ENCODE results near the gene PCDHGA11.
"Not testable (repeated sequence)": the region's sequence is repeated elsewhere in the genome, so short reads cannot be mapped to it uniquely, and the experiment has no call there.

The PCDHGA11 gene

DNA sequence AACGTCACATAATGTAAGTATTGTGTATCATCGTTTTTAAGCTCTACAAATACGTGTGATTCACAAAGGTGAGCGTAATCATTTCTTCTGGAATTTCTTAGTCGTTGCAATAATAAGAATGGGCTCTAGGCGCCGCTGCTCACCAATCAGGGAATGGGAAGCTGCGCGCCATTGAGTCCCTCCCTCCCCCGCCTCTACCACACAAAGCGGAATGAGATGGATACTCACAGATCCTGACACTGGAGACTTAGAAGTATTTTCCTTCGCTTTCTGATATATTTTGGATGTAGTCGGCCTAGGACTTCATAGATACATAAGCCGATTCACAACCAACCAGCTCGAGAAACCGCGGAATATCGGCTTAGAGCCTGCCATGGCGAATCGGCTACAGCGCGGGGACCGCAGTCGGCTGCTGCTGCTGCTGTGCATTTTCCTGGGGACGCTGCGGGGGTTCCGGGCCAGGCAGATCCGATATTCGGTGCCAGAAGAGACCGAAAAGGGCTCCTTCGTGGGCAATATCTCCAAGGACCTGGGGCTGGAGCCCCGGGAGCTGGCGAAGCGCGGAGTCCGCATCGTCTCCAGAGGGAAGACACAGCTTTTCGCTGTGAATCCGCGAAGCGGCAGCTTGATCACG is at the start of gene PCDHGA11:
Gene PCDHGA11 (plus strand): TSS at position 197 of the 634 bp plus-strand sequence. CDS start 177 bp downstream, at position 374.
- DNase-seq (ENCODE audit: low read depth), result no peak

DNA sequence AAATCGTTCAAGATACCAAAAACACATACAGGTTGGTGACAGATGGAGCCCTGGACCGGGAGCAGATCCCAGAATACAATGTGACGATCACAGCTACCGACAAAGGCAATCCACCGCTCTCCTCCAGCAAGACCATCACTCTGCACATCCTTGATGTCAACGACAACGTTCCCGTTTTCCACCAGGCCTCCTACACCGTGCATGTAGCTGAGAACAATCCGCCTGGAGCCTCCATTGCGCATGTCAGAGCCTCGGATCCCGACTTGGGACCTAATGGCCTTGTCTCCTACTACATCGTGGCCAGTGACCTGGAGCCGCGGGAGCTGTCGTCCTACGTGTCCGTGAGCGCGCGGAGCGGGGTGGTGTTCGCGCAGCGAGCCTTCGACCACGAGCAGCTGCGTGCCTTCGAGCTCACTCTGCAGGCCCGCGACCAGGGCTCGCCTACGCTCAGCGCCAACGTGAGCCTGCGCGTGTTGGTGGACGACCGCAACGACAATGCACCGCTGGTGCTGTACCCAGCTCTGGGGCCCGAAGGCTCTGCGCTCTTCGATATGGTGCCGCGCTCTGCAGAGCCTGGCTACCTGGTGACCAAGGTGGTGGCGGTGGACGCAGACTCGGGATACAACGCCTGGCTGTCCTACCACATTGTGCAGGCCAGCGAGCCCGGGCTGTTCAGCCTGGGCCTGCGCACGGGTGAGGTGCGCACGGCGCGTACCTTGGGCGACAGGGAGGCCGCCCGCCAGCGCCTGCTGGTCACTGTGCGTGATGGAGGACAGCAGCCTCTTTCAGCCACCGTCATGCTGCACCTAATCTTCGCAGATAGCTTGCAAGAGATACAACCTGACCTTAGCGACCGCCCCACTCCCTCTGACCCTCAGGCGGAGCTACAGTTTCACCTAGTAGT is 49.0 kb upstream of the PCDHGA11 start:
- DNase-seq (ENCODE audit: low read depth), result no peak

DNA sequence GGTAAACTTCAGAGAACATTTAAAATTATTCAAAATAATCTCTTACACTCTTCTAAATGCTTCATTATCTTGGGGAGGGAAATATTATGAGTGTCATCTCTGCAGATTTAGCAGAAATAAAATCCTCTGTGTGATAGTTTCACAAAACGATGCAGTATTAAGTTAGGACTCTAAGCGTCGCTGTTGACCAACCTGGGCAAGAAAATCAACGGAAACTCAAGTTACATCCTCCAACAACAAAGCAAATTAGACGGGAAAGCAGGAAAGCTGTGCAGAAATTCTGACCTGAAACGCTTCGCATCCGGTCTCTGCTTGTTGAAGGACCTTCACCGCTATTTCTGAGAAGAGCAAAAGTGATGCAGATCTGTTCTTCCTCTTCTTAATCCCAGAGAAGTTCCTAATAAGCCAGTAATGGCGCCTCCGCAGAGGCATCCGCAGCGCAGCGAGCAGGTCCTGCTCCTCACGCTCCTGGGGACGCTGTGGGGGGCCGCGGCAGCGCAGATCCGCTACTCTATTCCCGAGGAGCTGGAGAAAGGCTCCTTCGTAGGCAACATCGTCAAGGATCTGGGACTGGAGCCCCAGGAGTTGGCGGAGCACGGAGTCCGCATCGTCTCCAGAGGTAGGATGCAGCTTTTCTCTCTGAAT is 47.1 kb upstream of the PCDHGA11 start, which contains the start of gene PCDHGA6:
Gene PCDHGA6 (plus strand): TSS at position 219 of the 645 bp plus-strand sequence. CDS start 193 bp downstream, at position 412.
- DNase-seq (ENCODE audit: low read depth), result no peak

DNA sequence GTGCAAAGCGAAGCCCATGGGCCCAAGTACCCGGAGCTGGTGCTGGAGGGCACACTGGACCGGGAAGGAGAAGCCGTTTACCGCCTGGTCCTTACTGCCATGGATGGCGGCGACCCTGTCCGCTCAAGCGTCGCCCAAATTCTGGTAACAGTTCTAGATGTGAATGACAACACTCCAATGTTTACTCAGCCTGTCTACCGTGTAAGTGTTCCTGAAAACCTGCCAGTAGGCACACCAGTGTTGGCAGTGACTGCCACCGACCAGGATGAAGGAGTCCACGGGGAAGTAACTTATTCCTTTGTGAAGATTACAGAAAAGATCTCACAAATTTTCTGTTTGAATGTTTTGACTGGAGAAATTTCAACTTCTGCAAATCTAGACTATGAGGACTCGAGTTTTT is 46.2 kb upstream of the PCDHGA11 start:
- no peak for DNase-seq (ENCODE audit: low read depth)

DNA sequence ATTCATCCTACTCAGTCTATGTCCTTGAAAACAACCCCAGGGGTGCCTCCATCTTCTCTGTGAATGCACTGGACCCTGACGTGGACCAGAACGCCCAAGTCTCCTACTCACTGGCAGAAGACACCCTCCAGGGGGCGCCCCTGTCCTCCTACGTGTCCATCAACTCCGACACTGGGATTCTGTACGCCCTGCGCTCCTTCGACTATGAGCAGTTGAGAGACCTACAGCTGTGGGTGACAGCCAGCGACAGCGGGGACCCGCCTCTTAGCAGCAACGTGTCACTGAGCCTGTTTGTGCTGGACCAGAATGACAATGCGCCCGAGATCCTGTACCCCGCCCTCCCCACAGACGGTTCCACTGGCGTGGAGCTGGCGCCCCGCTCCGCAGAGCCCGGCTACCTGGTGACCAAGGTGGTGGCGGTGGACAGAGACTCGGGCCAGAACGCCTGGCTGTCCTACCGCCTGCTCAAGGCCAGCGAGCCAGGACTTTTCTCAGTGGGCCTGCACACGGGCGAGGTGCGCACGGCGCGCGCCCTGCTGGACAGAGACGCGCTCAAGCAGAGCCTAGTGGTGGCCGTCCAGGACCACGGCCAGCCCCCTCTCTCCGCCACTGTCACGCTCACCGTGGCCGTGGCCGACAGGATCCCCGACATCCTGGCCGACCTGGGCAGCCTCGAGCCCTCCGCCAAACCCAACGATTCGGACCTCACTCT is 45.3 kb upstream of the PCDHGA11 start:
- DNase-seq (ENCODE audit: low read depth), result not testable (repeated sequence)

DNA sequence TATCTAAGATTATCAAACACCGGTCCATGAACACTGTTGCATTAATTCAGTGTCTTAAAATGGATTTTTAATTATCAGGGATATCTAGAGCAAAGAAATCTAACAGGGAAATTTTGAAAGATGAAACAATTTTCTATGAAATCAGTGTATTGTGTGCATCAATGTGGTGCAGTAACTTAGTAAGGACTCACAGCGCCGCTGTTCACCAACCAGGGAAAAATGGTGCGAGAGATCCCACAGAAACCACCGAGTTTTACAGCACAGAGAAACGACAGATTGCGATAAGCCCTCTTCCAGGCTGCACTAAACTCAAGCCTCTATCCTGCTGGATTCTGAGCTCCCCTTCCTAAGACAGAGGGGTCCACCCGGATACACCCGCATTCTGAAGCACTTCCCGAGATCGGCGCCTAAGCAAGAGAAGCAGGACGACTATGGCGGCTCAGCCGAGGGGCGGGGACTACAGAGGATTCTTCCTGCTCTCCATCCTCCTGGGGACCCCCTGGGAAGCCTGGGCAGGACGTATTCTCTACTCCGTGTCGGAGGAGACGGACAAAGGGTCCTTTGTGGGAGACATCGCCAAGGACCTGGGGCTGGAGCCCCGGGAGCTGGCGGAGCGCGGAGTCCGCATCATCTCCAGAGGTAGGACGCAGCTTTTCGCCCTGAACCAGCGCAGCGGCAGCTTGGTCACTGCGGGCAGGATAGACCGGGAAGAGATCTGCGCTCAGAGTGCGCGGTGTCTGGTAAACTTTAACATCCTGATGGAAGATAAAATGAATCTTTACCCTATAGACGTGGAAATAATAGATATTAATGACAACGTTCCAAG is 38.2 kb upstream of the PCDHGA11 start, which contains the start of gene PCDHGA7:
Gene PCDHGA7 (plus strand): TSS at position 274 of the 826 bp plus-strand sequence. CDS start 158 bp downstream, at position 432.
- no peak for DNase-seq (ENCODE audit: low read depth)

DNA sequence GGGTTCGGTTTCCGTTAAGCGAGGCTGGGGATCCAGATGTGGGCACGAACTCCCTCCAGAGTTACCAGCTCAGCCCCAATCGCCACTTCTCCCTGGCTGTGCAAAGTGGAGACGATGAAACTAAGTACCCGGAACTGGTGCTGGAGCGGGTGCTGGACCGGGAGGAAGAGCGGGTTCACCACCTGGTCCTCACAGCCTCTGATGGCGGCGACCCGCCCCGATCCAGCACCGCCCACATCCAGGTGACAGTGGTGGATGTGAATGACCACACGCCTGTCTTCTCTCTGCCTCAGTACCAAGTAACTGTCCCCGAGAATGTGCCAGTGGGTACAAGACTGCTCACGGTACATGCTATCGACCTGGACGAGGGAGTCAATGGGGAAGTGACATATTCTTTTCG is 37.5 kb upstream of the PCDHGA11 start:
- DNase-seq (ENCODE audit: low read depth), result no peak

DNA sequence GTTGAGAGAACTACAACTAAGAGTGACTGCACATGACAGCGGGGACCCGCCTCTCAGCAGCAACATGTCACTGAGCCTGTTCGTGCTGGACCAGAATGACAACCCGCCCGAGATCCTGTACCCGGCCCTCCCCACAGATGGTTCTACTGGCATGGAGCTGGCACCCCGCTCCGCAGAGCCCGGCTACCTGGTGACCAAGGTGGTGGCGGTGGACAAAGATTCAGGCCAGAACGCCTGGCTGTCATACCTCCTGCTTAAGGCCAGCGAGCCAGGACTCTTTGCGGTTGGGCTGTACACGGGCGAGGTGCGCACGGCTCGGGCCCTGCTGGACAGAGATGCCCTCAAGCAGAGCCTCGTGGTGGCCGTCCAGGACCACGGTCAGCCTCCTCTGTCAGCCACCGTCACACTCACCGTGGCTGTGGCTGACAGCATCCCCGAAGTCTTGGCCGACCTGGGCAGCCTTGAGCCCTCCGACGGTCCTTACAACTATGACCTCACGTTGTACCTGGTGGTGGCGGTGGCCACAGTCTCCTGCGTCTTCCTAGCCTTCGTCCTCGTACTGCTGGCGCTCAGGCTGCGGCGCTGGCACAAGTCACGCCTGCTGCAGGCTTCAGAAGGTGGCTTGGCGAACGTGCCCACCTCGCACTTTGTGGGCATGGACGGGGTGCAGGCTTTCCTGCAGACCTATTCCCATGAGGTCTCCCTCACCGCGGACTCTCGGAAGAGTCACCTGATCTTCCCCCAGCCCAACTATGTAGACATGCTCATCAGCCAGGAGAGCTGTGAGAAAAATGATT is 36.2 kb upstream of the PCDHGA11 start:
- no peak for DNase-seq (ENCODE audit: low read depth)

DNA sequence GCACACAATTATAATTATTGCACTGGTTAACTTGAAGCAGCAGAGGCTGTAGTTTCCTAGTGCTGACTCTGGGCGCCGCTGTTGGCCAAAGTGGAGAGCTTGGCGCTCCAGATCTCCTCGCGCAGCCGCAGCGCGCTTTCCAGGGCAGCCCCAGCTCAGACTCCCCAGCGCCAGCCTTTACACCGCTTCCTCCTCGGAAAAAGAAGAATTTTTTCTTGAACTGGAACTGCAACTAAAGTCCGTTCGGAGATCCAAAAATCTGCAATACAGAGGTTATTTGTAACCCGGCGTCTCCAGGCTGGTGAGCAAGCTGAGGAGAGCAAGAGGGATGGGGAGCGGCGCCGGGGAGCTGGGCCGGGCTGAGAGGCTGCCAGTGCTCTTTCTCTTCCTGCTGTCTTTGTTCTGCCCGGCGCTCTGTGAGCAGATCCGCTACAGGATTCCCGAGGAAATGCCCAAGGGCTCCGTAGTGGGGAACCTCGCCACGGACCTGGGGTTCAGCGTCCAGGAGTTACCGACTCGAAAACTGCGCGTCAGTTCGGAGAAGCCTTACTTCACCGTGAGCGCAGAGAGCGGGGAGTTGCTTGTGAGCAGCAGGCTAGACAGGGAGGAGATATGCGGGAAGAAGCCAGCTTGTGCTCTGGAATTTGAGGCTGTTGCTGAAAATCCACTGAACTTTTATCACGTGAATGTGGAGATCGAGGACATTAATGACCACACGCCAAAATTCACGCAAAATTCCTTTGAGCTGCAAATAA is 33.1 kb upstream of the PCDHGA11 start, which contains the start of gene PCDHGB4:
Gene PCDHGB4 (plus strand): TSS at position 142 of the 755 bp plus-strand sequence. CDS start 187 bp downstream, at position 329.
- not testable (repeated sequence) for DNase-seq (ENCODE audit: low read depth)

DNA sequence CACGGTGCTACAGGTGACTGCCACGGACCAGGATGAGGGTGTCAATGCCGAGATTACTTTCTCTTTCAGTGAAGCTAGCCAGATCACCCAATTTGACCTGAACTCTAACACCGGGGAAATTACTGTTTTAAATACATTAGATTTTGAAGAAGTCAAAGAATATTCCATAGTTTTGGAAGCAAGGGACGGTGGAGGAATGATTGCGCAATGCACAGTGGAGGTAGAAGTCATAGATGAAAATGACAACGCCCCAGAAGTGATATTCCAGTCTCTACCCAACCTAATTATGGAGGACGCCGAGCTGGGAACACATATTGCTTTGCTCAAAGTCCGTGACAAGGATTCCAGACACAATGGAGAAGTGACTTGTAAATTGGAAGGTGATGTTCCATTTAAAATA is 32.2 kb upstream of the PCDHGA11 start:
- DNase-seq (ENCODE audit: low read depth), result no peak

DNA sequence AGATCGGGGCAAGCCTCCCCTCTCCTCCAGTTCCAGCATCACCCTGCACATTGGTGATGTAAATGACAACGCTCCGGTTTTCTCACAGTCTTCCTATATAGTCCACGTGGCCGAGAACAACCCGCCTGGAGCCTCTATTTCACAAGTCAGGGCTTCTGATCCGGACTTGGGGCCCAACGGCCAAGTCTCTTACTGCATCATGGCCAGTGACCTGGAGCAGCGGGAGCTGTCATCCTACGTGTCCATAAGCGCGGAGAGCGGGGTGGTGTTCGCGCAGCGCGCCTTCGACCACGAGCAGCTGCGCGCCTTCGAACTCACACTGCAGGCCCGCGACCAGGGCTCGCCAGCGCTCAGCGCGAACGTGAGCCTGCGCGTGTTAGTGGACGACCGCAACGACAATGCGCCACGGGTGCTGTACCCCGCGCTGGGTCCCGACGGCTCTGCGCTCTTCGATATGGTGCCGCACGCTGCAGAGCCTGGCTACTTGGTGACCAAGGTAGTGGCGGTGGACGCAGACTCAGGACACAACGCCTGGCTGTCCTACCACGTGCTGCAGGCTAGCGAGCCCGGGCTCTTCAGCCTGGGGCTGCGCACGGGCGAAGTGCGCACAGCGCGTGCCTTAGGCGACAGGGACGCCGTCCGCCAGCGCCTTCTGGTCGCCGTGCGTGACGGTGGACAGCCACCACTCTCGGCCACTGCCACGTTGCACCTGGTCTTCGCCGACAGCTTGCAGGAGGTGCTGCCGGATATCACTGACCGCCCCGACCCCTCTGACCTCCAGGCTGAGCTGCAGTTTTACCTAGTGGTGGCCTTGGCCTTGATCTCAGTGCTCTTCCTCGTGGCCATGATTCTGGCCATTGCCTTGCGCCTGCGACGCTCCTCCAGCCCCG is 31.5 kb upstream of the PCDHGA11 start:
- no peak for DNase-seq (ENCODE audit: low read depth)

DNA sequence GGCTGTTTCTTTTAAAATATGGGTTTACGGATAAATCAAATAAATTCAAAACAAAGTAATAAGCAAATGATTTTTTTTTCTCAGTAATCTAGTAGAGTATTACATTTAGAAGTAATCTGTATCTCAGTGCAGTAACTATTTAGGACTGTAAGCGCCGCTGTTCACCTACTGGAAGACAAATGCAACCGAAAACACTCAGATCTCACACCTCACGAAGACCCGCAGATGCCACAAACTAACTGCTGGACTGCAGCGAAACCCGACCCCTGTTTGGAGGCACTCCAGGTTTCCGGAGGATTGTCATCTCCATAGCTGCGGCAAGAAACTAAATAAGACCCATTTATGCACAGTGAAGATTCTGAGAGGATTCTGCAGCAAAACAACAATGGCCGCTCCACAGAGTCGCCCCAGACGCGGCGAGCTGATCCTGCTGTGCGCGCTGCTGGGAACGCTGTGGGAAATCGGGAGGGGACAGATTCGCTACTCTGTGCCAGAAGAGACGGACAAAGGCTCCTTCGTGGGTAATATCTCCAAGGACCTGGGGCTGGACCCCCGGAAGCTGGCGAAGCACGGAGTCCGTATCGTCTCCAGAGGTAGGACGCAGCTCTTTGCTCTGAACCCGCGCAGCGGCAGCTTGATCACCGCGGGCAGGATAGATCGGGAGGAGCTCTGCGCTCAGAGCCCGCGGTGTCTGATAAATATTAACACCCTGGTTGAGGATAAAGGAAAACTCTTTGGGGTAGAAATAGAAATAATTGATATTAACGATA is 28.2 kb upstream of the PCDHGA11 start, which contains the start of gene PCDHGA8:
Gene PCDHGA8 (plus strand): TSS at position 205 of the 770 bp plus-strand sequence. CDS start 181 bp downstream, at position 386.
- DNase-seq (ENCODE audit: low read depth), result no peak

DNA sequence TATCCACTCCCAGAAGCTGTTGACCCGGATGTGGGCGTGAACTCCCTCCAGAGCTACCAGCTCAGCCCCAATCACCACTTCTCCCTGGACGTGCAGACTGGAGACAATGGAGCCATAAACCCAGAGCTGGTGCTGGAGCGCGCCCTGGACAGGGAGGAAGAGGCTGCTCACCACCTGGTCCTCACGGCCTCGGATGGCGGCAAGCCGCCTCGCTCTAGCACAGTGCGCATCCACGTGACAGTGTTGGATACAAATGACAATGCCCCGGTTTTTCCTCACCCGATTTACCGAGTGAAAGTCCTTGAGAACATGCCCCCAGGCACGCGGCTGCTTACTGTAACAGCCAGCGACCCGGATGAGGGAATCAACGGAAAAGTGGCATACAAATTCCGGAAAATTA is 27.6 kb upstream of the PCDHGA11 start:
- DNase-seq (ENCODE audit: low read depth), result no peak

DNA sequence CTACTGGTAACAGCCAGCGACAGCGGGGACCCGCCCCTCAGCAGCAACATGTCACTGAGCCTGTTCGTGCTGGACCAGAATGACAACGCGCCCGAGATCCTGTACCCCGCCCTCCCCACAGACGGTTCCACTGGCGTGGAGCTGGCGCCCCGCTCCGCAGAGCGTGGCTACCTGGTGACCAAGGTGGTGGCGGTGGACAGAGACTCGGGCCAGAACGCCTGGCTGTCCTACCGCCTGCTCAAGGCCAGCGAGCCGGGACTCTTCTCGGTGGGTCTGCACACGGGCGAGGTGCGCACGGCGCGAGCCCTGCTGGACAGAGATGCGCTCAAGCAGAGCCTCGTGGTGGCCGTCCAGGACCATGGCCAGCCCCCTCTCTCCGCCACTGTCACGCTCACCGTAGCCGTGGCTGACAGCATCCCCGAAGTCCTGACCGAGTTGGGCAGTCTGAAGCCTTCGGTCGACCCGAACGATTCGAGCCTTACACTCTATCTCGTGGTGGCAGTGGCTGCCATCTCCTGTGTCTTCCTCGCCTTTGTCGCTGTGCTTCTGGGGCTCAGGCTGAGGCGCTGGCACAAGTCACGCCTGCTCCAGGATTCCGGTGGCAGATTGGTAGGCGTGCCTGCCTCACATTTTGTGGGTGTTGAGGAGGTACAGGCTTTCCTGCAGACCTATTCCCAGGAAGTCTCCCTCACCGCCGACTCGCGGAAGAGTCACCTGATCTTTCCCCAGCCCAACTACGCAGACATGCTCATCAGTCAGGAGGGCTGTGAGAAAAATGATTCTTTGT is 26.3 kb upstream of the PCDHGA11 start:
- not testable (repeated sequence) for DNase-seq (ENCODE audit: low read depth)

DNA sequence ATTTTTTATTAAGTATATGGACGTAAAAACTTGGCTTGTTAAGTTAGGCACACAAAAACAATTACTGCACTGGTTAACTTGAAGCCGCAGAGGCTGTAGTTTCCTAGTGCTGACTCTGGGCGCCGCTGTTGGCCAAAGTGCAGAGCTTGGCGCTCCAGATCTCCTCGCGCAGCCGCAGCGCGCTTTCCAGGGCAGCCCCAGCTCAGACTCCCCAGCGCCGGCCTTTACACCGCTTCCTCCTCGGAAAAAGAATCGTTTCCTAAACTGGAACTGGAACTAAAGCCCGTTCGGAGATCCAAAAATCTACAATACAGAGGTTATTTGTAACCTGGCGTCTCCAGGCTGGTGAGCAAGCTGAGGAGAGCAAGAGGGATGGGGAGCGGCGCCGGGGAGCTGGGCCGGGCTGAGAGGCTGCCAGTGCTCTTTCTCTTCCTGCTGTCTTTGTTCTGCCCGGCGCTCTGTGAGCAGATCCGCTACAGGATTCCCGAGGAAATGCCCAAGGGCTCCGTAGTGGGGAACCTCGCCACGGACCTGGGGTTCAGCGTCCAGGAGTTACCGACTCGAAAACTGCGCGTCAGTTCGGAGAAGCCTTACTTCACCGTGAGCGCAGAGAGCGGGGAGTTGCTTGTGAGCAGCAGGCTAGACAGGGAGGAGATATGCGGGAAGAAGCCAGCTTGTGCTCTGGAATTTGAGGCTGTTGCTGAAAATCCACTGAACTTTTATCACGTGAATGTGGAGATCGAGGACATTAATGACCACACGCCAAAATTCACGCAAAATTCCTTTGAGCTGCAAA is 22.9 kb upstream of the PCDHGA11 start, which contains the start of gene PCDHGB5:
Gene PCDHGB5 (plus strand): TSS at position 192 of the 796 bp plus-strand sequence. CDS start 181 bp downstream, at position 373.
- not testable (repeated sequence) for DNase-seq (ENCODE audit: low read depth)
